ENCODE results near the gene MYO3A. TPM values are rescaled to one million over a fixed set of nuclear protein-coding genes. Genes with fewer than 3 reads are reported as not detected.

MYO3A gene
- total and polyA plus RNA-seq, 2 donors (not counting 3 experiments of a cell fraction or from before 2014, with no cell fraction given): not detected

DNA sequence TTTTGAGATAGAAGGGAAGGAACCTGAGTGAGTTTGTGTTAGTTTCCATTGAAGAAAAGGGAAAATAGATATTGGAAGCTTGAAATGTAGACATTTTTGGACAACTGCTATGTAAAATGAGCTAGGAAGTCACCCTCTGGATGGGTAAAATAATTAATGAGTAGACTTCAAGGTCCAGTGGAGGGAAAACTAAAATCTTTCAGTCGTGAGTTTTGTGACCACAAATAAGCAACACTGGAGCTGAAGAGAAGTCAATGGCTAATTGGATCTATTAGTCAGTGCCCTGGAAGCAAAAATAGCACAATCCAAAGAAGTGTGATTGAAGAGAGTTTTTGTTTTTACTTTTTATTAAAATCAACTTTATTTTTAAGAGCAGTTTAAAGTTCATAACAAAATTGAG lies 123.4 kb downstream of the MYO3A start:
- dilution Hi-C loops (cut with MboI; ENCODE audit: extremely low pct_ligation_motif_present, low sequenced_read_pairs): no loop called here
- CTCF ChIA-PET: no interaction called here

GRCh38 chr10:26064106-26064505 lies 130.1 kb downstream of the MYO3A start:
- Histone ChIP-seq H2AFZ (ENCODE audit: low read depth, low read length) (no peak overlapping the region), H3K9me1 (replicated peaks; ENCODE audit: control insufficient read depth, extremely low read depth, insufficient read depth, low read length) (no peaks in the 10 kb centered on the region), H3K9ac (replicated peaks; ENCODE audit: extremely low read depth, insufficient read depth, low read length) (no peak overlapping the region), H3K27me3 (ENCODE audit: control insufficient read depth in 2 of 2, insufficient read depth in 2 of 2, low read length in 2 of 2) (no peaks in the 10 kb centered on the region), H3K4me2 (ENCODE audit: insufficient read depth, low read length) (no peak overlapping the region), H3K27ac (ENCODE audit: insufficient read depth, low read depth, low read length) (no peak overlapping the region), H4K20me1 (replicated peaks; ENCODE audit: control insufficient read depth, extremely low read depth, insufficient read depth, low read length) (no peaks in the 10 kb centered on the region), H3K9me3 (replicated peaks; ENCODE audit: control insufficient read depth, insufficient read depth, low read length) (peaks cover 2% of the 10 kb centered on the region), H3K79me2 (ENCODE audit: control insufficient read depth, insufficient read depth, low read length) (no peaks in the 10 kb centered on the region), H3K36me3 (ENCODE audit: control insufficient read depth in 2 of 2, extremely low read depth in 1 of 2, insufficient read depth in 2 of 2, low read length in 2 of 2) (no peaks in the 10 kb centered on the region), H3K4me1 (ENCODE audit: control insufficient read depth, extremely low read depth, insufficient read depth, low read length) (no peaks in the 10 kb centered on the region), H3K4me3 (replicated peaks in 1 of 3; ENCODE audit: insufficient read depth in 1 of 3, low read depth in 1 of 3, low read length in 3 of 3) (no peak overlapping the region)
- dilution Hi-C loops (cut with MboI; ENCODE audit: extremely low pct_ligation_motif_present, low sequenced_read_pairs) (no loop called here), intact Hi-C loops (cut with micrococcal nuclease) (no loop called here)
- no TSS peak for BruUV-seq (replicated peaks)
- DNase-seq (ENCODE audit: low read depth, low spot score): no peak
- CTCF ChIA-PET: no interaction called here
- POLR2A ChIA-PET: no interaction called here
- no peak for FAIRE-seq
- TF ChIP-seq GATA2 (IDR thresholded peaks at IDR 0.05; ENCODE audit: insufficient read depth, insufficient read length, low read depth, low read length) (no peak), FOS (IDR thresholded peaks at IDR 0.05; ENCODE audit: borderline replicate concordance, insufficient read depth, low read length) (no peak), JUN (IDR thresholded peaks at IDR 0.05; ENCODE audit: borderline replicate concordance, insufficient read depth, insufficient read length, low read depth) (no peak), POLR2A (IDR thresholded peaks at IDR 0.05; ENCODE audit: low read depth, low read length) (no peak), EZH2 (IDR thresholded peaks at IDR 0.05; ENCODE audit: borderline replicate concordance, low read depth, low read length, severe bottlenecking) (no peak), POLR2AphosphoS5 (IDR thresholded peaks at IDR 0.05; ENCODE audit: insufficient read depth, low read depth, low read length) (no peak), MAX (IDR thresholded peaks at IDR 0.05; ENCODE audit: insufficient read depth, insufficient read length) (no peak), MYC (IDR thresholded peaks at IDR 0.05; ENCODE audit: low read depth, low read length) (no peak)
- TF ChIP-seq, protein P1, sequence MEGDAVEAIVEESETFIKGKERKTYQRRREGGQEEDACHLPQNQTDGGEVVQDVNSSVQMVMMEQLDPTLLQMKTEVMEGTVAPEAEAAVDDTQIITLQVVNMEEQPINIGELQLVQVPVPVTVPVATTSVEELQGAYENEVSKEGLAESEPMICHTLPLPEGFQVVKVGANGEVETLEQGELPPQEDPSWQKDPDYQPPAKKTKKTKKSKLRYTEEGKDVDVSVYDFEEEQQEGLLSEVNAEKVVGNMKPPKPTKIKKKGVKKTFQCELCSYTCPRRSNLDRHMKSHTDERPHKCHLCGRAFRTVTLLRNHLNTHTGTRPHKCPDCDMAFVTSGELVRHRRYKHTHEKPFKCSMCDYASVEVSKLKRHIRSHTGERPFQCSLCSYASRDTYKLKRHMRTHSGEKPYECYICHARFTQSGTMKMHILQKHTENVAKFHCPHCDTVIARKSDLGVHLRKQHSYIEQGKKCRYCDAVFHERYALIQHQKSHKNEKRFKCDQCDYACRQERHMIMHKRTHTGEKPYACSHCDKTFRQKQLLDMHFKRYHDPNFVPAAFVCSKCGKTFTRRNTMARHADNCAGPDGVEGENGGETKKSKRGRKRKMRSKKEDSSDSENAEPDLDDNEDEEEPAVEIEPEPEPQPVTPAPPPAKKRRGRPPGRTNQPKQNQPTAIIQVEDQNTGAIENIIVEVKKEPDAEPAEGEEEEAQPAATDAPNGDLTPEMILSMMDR (IDR thresholded peaks at IDR 0.05; ENCODE audit: extremely low read depth in 1 of 2, insufficient read depth in 1 of 2, low read depth in 1 of 2, low read length in 2 of 2): no peak

More for the DNA sequence above, 123.4 kb downstream of the MYO3A start:
- FAIRE-seq (no peak), DNase-seq (ENCODE audit: low read depth, low spot score) (no peak)
- Histone ChIP-seq H3K4me3 (replicated peaks in 1 of 3; ENCODE audit: insufficient read depth in 1 of 3, low read depth in 1 of 3, low read length in 3 of 3) (no peak overlapping the region), H3K4me2 (ENCODE audit: insufficient read depth, low read length) (no peak overlapping the region), H3K9me1 (replicated peaks; ENCODE audit: control insufficient read depth, extremely low read depth, insufficient read depth, low read length) (no peaks in the 10 kb centered on the region), H3K27me3 (ENCODE audit: control insufficient read depth in 2 of 2, insufficient read depth in 2 of 2, low read length in 2 of 2) (no peaks in the 10 kb centered on the region), H3K27ac (ENCODE audit: insufficient read depth, low read depth, low read length) (no peak overlapping the region), H4K20me1 (replicated peaks; ENCODE audit: control insufficient read depth, extremely low read depth, insufficient read depth, low read length) (no peaks in the 10 kb centered on the region), H2AFZ (ENCODE audit: low read depth, low read length) (no peak overlapping the region), H3K36me3 (ENCODE audit: control insufficient read depth in 2 of 2, extremely low read depth in 1 of 2, insufficient read depth in 2 of 2, low read length in 2 of 2) (no peaks in the 10 kb centered on the region), H3K79me2 (ENCODE audit: control insufficient read depth, insufficient read depth, low read length) (no peaks in the 10 kb centered on the region), H3K9me3 (replicated peaks; ENCODE audit: control insufficient read depth, insufficient read depth, low read length) (no peaks in the 10 kb centered on the region), H3K4me1 (ENCODE audit: control insufficient read depth, extremely low read depth, insufficient read depth, low read length) (no peaks in the 10 kb centered on the region), H3K9ac (replicated peaks; ENCODE audit: extremely low read depth, insufficient read depth, low read length) (no peak overlapping the region)
- TF ChIP-seq JUN (IDR thresholded peaks at IDR 0.05; ENCODE audit: borderline replicate concordance, insufficient read depth, insufficient read length, low read depth): no peak
- TF ChIP-seq FOS (IDR thresholded peaks at IDR 0.05; ENCODE audit: borderline replicate concordance, insufficient read depth, low read length): no peak
- no peak for TF ChIP-seq MAX (IDR thresholded peaks at IDR 0.05; ENCODE audit: insufficient read depth, insufficient read length)
- no peak for TF ChIP-seq EZH2 (IDR thresholded peaks at IDR 0.05; ENCODE audit: borderline replicate concordance, low read depth, low read length, severe bottlenecking)
- BruUV-seq (replicated peaks): no TSS peak
- POLR2A ChIA-PET: no interaction called here
- intact Hi-C loops (cut with micrococcal nuclease): no loop called here

Measured in endothelial cell of umbilical vein (primary cell).